T-helper 17 cell (primary cell): ENCODE results near the gene LMX1B. TPM values are rescaled to one million over a fixed set of nuclear protein-coding genes. Genes with fewer than 3 reads are reported as not detected.

Experiments used
- ATAC-seq: fragments of 150-1000 bp; cut with Tn5 transposase; 2 replicates; pipeline ENCODE4 v1.10.0; 2021; ENCODE audit warnings: mild to moderate bottlenecking, moderate library complexity
- DNase-seq, 3 donors: peaks; one replicate each; pipeline versions ENCODE4 v3.0.0 to v3.0.0-alpha.2; 2020 to 2021
- H3K9me3 ChIP-seq: one replicate; pipeline ENCODE4 v1.7.0; 2013; ENCODE audit warnings: low read length, mild to moderate bottlenecking; ENCODE audit not compliant: control insufficient read depth, poor library complexity, severe bottlenecking
- H3K27ac Mint-ChIP-seq: one replicate; pipeline ENCODE4 v1.8.0; 2022; ENCODE audit warnings: mild to moderate bottlenecking, moderate library complexity, mixed read lengths
- H3K27me3 Mint-ChIP-seq: one replicate; pipeline ENCODE4 v1.8.0; 2022; ENCODE audit warnings: mixed read lengths
- H3K36me3 Mint-ChIP-seq: one replicate; pipeline ENCODE4 v1.8.0; 2022; ENCODE audit warnings: low read depth, mixed read lengths
- H3K4me1 Mint-ChIP-seq: one replicate; pipeline ENCODE4 v1.8.0; 2022; ENCODE audit warnings: mild to moderate bottlenecking, mixed read lengths
- H3K4me3 Mint-ChIP-seq: one replicate; pipeline ENCODE4 v1.8.0; 2022; ENCODE audit warnings: mild to moderate bottlenecking, moderate library complexity, mixed read lengths
- total RNA-seq, 4 donors: library from RNA in 2 of 4; stranded (reverse) in 2 of 4; gene quantifications; one replicate each; pipeline ENCODE4 v1.2.3 and lab custom pipeline; 2022 to 2026

Gene LMX1B
- total RNA-seq, 2 donors from 2014 or later, result not detected

DNA sequence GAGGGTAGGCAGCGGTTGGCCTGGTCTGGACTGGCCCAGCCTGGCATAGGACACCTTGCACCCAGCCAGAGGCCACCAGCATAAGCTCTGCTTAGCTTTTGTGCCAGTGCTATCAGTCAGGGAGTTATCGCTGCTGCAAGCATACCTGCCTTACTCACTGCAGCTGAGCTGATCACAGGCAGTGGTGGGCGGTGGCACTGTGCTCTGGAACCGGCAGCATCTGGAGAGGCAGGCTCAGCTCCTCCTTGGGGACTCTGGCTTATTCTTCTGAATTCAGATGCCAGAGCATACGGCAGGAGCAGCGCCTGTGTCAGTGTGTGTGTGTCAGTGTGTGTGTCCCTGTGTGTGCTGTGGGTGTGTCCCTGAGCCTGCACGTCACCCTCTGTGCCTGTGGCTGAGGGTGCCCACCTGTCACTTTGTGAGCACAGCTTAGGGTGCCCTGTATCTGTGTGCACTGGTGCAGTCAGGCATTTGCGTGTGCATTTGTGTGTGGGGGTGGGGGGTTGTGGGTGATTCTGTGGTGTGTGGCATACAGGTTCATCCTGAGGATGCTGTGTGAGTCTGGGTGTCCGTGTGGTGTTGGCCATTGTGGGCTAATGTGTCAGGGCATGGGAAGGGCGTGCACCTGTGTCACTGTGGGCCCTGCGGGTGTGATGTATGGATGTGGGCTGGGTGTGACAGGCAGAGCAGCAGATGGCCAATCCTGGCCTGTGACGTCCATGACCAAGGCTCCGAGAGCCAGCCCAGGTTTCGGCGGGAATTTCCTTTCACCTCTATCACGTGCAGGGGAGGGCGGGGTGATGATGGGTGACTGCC is 23.5 kb downstream of the LMX1B start:
- Mint-ChIP-seq H3K36me3 (peaks cover 4% of the 10 kb centered on the region), H3K27ac (no peak overlapping the region), H3K4me1 (peaks cover 7% of the 10 kb centered on the region), H3K4me3 (no peak overlapping the region), H3K27me3 (peaks cover 76% of the 10 kb centered on the region)
- no peak for DNase-seq
- ATAC-seq, result peak; percentile 61
- no peaks in the 10 kb centered on the region for H3K9me3 ChIP-seq

DNA sequence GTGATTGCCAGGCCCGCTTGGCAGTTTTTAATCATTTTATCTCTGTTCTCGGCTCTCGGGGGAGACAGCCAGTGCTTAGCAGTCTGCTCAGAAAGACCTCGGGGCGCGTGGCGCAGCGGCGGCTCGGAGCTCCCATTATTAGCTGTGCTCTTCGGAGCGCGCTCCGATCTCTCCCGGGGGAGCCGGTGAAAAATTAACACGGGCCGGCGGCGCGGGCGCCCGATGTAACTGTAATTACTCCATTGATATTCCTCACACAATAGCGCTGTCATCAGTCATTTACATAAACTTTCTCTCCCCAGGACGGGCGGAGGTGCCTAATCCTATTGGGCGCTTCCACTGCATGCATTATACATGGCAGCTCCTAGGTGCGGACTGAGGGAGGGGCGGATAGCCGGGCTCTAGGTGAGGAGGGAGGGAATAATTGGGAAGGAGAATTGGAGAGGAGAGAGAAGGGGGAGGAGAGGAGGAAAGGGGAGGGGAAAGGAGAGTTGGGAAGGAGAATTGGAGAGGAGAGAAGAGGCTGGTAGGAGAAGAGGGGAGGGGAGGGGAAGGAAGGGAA is 24.9 kb downstream of the LMX1B start:
- Mint-ChIP-seq H3K27ac (no peak overlapping the region), H3K4me3 (peak overlapping the region; percentile 21), H3K27me3 (peaks cover 76% of the 10 kb centered on the region), H3K36me3 (peaks cover 7% of the 10 kb centered on the region), H3K4me1 (peaks cover 11% of the 10 kb centered on the region)
- DNase-seq (no peak), ATAC-seq (no peak)
- no peaks in the 10 kb centered on the region for H3K9me3 ChIP-seq

DNA sequence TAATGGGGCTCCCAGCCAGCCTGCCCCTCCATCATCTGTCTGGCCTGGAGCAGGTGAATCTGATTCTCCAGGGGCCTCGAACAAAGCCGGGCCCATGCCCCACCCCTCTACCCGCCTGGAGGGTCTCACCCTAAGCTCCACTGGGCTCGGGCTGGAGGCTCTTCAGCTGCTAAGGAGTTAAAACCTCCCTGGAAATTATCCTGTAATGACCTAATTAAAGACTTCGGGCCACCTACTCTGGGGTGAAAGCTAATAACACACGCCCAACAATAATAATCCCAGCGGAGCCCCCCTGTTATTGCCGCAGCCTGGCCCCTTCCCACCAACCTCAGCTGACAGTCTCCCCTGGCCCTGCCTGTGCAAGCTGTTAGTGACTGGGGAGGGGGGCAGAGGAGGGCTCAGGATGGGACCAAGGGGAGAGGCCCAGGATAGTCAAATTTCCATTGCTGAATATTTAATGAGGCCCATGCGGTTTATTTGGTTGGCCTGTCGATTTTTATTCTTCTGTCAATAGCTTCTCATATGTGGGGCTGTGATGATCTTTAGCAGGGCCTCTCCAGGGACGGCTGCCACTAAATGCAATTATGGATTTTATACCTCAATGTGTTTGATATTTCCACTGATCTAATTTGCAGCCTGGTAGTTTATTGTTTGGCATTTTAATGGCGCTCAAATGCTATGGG is 25.7 kb downstream of the LMX1B start:
- Mint-ChIP-seq H3K36me3 (peaks cover 7% of the 10 kb centered on the region), H3K4me3 (no peak overlapping the region), H3K27me3 (peaks cover 76% of the 10 kb centered on the region), H3K4me1 (peaks cover 11% of the 10 kb centered on the region), H3K27ac (no peak overlapping the region)
- ATAC-seq, result no peak
- no peaks in the 10 kb centered on the region for H3K9me3 ChIP-seq
- no peak for DNase-seq

DNA sequence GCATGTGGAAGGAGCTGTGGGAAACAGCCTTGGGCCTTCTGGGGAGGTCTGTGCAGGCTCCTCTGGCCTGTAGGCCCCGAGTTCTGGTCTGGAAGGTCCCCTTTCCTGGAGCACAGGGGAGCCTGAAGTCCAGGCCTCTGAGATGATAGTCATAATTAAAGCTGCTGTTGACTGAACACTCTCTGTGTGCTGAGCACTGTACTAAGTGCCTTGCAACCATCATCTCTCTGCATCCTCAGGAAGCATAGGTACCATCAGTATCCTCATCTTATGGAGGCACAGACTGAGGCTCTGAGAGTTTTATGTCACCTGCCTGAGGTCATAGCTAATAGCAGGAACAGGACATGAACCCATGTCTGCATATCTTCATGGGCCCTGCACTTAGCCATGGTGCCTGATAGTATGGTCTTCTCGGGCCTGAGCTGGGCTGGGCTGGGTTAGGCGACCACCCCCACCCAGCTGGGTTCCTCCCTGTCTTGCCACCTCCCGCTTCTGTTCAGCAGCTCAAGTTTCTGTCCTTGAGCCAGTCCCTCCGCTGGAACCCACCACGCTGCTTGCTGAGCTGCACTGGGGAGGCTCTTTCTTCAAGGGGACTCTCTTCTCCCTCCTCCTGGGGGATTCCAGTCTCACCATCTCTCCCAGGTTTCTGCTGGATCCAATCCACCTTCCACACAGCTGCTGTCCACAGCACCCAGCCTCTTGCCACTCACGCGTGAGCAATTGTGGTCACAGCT is 27.6 kb downstream of the LMX1B start:
- H3K27me3 Mint-ChIP-seq, result peaks cover 88% of the 10 kb centered on the region
- DNase-seq, result no peak
- ATAC-seq, result no peak
- H3K27ac Mint-ChIP-seq, result no peak overlapping the region
- no peaks in the 10 kb centered on the region for H3K9me3 ChIP-seq
- no peak overlapping the region for H3K4me3 Mint-ChIP-seq
- peaks cover 10% of the 10 kb centered on the region for H3K36me3 Mint-ChIP-seq
- H3K4me1 Mint-ChIP-seq, result peaks cover 11% of the 10 kb centered on the region

DNA sequence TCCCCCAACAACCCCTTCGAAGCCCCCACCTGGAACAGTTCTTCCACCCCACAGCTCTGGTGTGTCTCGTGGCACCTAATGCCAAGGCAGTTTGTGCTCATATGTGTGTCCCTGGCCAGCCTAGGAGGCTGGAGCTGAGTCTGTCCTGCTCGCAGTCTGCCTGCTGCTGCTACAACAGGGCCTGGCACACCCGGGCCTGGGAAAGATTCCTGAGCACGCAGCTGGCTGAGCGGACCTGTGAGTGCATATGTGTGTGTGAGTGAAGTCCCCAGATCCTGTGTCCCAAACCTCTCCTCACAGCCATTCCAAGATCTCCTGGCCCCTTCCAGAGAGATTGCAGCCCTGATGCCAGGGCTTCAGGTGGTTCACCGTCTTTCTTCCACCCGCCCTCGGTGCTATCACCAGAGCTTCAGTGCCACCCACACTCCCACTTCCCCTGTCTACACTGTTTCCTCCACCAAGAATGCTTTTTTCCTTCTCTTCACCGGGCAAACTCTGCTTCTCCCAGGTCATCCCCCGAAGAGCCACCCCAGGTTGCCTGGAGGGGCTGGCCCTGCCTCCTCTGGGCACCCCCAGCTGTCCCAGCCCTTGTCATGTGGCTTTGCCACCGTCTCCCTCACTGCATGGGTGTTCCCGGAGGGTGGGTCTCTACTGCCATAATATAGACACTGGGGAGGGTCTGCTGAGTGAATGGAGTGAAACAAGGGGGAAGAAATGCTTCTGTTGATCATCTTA is 28.4 kb downstream of the LMX1B start:
- no peak overlapping the region for H3K4me3 Mint-ChIP-seq

DNA sequence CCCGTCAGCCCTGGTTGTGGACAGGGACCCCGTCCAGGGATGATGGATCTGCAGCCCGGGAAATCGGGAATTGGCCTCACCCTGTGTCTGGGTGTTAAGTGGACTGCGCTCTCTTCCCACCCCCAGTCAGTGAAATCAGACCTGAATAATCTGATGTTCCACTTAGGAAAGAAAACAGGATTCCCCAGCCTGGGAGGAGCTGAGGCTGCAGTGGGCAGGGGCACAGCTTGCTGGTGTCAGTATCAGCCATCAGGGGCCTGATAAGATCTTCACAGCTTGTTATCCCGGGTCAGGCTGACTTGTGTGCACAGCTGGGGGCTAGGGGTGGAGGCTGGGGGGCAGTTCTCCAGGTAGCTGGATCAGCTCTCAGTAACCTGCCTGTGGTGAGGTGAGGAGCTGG is 29.1 kb downstream of the LMX1B start:
- Mint-ChIP-seq H3K36me3 (peaks cover 9% of the 10 kb centered on the region), H3K27me3 (peaks cover 90% of the 10 kb centered on the region), H3K4me1 (peaks cover 9% of the 10 kb centered on the region), H3K27ac (no peak overlapping the region), H3K4me3 (no peak overlapping the region)
- no peaks in the 10 kb centered on the region for H3K9me3 ChIP-seq
- no peak for DNase-seq
- ATAC-seq, result no peak

More for the DNA sequence above, 28.4 kb downstream of the LMX1B start:
- Mint-ChIP-seq H3K27me3 (peaks cover 88% of the 10 kb centered on the region), H3K36me3 (peaks cover 11% of the 10 kb centered on the region), H3K4me1 (peaks cover 11% of the 10 kb centered on the region), H3K27ac (no peak overlapping the region)
- ATAC-seq (no peak), DNase-seq (no peak)
- H3K9me3 ChIP-seq, result no peaks in the 10 kb centered on the region

DNA sequence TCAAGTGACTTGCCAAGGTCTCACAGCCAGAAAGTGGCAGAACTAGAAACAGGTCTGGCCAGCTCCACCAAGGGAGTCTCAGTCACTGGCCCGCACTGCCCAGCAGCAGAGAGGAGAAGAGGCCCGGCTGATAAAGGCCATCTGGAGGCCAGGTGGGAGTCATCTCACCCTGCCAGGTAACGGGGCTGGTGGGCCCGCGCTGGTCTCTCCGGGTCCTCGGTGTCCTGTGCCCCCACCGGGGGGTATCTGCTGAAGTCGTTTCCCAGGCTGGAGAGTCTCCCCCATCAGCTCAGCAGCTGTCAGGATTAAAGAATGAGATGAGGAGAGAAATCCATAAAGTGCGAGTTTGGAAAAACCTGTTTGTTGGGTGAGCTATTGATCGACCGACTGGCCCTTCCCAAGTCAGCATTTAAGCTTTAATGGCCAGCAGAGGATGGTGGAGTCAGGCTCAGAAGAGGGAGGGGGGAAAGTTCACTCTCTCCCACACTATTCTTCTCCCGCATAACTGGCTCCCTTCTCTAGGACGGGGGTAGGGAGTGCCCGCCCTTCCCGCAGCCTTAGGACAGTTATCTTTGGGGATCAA is 30.3 kb downstream of the LMX1B start:
- H3K36me3 Mint-ChIP-seq, result peaks cover 8% of the 10 kb centered on the region
- DNase-seq, result no peak
- peaks cover 3% of the 10 kb centered on the region for H3K4me1 Mint-ChIP-seq
- H3K27me3 Mint-ChIP-seq, result peaks cover 95% of the 10 kb centered on the region
- no peak overlapping the region for H3K27ac Mint-ChIP-seq
- no peaks in the 10 kb centered on the region for H3K9me3 ChIP-seq
- ATAC-seq, result no peak
- H3K4me3 Mint-ChIP-seq, result no peak overlapping the region

DNA sequence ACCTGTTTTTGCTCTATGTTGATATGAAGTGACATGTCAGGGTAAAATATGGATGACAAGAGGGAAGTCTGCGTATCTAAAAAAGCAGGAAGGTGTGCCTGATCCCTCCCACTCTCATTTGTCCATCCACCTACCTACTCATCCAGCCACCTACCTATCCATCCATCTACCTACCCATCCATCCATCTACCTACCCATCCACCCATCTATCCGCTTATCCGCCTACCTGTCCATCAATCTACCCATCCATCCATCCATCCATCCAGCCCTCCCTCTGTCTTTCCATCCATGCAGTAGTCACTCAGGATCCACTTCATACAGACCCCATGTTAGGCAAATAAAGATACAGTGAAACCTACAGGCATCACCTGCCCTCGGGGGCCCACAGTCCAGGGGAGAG is 32.4 kb downstream of the LMX1B start:
- H3K4me1 Mint-ChIP-seq, result peaks cover 3% of the 10 kb centered on the region
- DNase-seq (no peak), ATAC-seq (no peak)
- no peak overlapping the region for H3K27ac Mint-ChIP-seq
- H3K36me3 Mint-ChIP-seq, result peaks cover 11% of the 10 kb centered on the region
- H3K27me3 Mint-ChIP-seq, result peaks cover 96% of the 10 kb centered on the region
- H3K4me3 Mint-ChIP-seq, result no peak overlapping the region
- no peaks in the 10 kb centered on the region for H3K9me3 ChIP-seq

DNA sequence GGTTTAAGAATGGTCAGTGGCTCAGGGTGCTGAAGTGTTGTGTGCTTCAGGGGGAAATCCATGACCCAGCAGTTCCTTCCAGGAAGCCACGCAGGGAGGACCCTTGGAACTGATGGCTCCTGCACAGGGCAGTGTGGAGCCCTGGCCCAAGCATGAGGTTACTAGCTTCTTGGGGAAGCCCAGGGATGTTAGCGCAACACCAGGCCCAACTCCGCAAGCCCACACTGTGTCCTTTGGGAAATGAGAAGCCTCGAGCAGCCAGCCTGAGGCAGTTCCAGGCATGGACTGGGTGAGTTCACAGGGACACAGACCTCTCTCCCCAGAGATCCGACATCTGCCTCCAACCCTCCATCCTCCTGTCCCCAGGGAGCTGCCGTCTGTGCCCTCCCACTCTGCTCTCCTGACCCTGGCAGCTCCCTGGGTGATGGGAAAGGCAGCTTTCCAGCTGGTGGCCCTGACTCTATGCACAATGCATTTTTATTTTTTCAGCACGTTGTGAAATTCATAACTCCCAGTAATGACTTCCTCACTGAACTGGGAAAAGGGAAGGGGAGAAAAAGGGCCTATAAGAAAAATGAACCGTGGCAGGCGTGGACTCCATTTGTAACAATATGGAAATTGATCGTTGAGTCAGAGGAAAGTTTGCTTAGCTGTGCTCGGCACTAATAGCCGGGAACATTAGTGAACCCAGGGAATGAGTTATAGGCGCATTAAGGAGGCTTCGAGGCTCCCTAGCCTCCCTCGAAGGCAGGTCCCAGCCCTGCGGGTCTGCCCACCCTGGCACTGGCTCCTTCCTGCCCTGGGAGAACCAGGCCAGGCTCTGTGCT is 34.1 kb downstream of the LMX1B start:
- H3K27me3 Mint-ChIP-seq, result peaks cover 95% of the 10 kb centered on the region
- ATAC-seq, result no peak
- H3K27ac Mint-ChIP-seq, result no peak overlapping the region
- no peak overlapping the region for H3K4me3 Mint-ChIP-seq
- peaks cover 8% of the 10 kb centered on the region for H3K36me3 Mint-ChIP-seq
- no peaks in the 10 kb centered on the region for H3K9me3 ChIP-seq
- no peak for DNase-seq
- H3K4me1 Mint-ChIP-seq, result peaks cover 2% of the 10 kb centered on the region

DNA sequence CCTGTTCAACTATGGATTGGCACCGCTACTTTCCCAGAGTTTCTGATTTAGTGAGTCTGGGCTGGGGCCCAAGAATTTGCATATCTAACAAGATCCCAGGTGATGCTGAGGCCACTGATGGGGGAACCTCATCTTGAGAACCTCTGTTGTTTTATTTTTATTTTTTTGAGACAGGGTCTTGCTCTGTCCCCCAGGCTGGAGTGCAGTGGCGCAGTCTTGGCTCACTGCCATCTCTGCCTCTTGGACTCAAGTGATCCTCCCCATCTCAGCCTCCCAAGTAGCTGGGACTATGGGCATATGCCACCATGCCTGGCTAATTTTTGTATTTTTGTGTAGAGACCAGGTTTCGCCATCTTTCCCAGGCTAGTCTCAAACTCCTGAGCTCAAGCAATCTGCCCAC is 35.7 kb downstream of the LMX1B start:
- ATAC-seq, result no peak
- Mint-ChIP-seq H3K4me3 (no peak overlapping the region), H3K36me3 (peaks cover 12% of the 10 kb centered on the region), H3K27ac (no peak overlapping the region), H3K27me3 (peaks cover 98% of the 10 kb centered on the region), H3K4me1 (peaks cover 2% of the 10 kb centered on the region)
- no peak for DNase-seq
- no peaks in the 10 kb centered on the region for H3K9me3 ChIP-seq

DNA sequence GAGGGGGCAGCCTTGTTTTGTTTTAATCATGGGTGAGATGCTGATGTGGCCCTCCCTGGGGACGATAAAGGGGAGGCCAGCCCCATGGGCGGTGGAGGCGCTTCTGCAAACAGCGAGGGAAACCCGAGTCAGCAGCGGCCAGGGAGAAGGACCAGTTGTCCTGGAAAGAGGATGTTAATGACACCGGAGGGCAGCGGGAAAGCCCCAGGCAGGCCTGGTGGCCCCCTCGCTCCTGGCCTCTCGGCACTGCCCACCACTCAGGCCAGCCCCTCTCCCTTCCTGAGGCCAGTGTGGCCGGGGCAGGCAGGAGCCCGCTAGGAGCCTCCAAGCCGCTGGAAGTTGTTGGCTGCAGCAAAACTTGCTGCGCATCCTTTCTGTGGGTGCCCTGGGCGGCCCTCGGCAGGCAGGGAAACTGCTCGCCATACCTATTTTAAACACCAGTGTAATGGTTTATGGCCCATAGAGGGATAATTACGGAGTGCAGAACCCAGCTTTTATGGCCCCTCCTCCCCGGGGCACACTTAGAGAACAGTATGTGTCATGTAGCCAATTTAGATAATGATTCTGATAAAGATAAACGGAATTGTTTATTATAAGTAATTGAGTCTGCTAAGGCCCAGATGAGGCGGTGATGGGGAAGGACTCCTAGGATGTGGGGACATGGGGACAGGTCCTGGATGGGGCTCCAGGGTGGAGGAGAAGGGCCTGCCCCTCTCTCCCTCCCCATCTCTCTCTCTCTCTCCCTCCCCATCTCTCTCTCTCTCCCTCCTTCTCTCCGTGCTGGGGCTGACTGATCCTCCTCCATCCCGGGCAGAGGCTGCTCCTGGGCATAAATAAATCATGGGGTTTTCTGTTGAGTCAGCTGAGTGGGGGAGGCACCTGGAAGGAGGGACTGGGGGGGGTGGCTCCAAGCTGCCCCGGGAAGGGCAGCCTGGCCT is 36.9 kb downstream of the LMX1B start:
- Mint-ChIP-seq H3K4me3 (no peak overlapping the region), H3K36me3 (peaks cover 15% of the 10 kb centered on the region), H3K27me3 (peaks cover 99% of the 10 kb centered on the region), H3K27ac (no peak overlapping the region), H3K4me1 (peaks cover 2% of the 10 kb centered on the region)
- ATAC-seq (no peak), DNase-seq (no peak)
- H3K9me3 ChIP-seq, result no peaks in the 10 kb centered on the region
